BJ (cell line): ENCODE measurements around the gene TTC7B. TPM values are rescaled to one million over a fixed set of nuclear protein-coding genes. Genes with fewer than 3 reads are reported as not detected.

Source experiments
- CTCF ChIA-PET: fragments of 350-600 bp; formaldehyde crosslinking; extraction: SDS; loops from one replicate; lab custom pipeline; 2021; ENCODE audit warnings: antibody characterized with exemption, inconsistent platforms; lab: Yijun Ruan, JAX
- POLR2A ChIA-PET: fragments of 300-600 bp; sonication (Branson Sonifier 250); formaldehyde crosslinking; extraction: SDS; loops from one replicate; lab custom pipeline; 2021; ENCODE audit warnings: antibody characterized with exemption; lab: Charles Lee
- DNase-seq: peaks from one replicate; pipeline ENCODE4 v3.0.0-alpha.2; 2011; ENCODE audit warnings: low read depth
- H3K27me3 ChIP-seq: 2 replicates; pipeline ENCODE4 v1.6.0; 2011; ENCODE audit warnings: low read length; ENCODE audit not compliant: control insufficient read depth, insufficient read depth
- H3K36me3 ChIP-seq: 2 replicates; pipeline ENCODE4 v1.5.1; 2011; ENCODE audit warnings: low read length; ENCODE audit not compliant: control insufficient read depth, insufficient read depth
- H3K4me3 ChIP-seq: 2 replicates; pipeline ENCODE4 v1.5.1; 2011; ENCODE audit warnings: low read depth, mild to moderate bottlenecking, control low read depth, low read length
- polyA plus RNA-seq: library from polyadenylated mRNA; depleted of rRNA; stranded (reverse); fragments of >200 nt; gene quantifications from 2 replicates; pipeline ENCODE4 v1.2.3, GENCODE V29; 2011
- TF ChIP-seq, protein P1 (sequence below): IDR thresholded peaks from 2 replicates; pipeline ENCODE4 v1.5.1; 2011; ENCODE audit warnings: low read depth, mild to moderate bottlenecking, control low read depth, inconsistent platforms, low read length, moderate library complexity; ENCODE audit not compliant: insufficient read depth

Gene TTC7B
- polyA plus RNA-seq, 1 experiment, result 46.9 TPM

DNA sequence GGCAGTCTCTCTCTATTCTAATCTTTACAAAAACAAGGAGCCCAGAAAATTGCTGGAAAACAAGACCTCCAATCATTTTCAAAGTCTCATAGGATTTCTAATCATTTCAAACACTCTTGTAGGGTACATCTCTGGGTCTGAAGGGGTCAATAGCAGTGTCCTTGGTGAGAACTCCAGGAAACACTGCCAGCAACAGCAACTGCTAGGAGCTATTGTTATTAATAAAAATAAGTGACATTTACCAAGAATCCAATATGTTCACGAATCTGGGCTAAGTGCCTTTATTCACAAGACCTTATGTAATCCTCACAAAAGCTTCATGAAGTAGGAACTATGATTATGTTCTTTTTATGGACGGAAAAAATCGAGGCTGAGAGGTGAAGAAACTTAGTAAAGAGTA, 72.8 kb downstream of the TTC7B start:
- no peak for DNase-seq
- Histone ChIP-seq H3K4me3 (no peak overlapping the region), H3K36me3 (no peaks in the 10 kb centered on the region), H3K27me3 (no peaks in the 10 kb centered on the region)
- ChIA-PET POLR2A (interaction anchor here (0.6 to 0.7 kb wide), 2 partner anchors 36 to 1353 kb away, joined by 6 read pairs; no protein-coding TSS in a partner anchor), CTCF (interaction anchor here (1.2 to 1.5 kb wide), 2 partner anchors 10 to 15 kb away, joined by 4 to 7 read pairs; no protein-coding TSS in a partner anchor)
- TF ChIP-seq, protein P1, sequence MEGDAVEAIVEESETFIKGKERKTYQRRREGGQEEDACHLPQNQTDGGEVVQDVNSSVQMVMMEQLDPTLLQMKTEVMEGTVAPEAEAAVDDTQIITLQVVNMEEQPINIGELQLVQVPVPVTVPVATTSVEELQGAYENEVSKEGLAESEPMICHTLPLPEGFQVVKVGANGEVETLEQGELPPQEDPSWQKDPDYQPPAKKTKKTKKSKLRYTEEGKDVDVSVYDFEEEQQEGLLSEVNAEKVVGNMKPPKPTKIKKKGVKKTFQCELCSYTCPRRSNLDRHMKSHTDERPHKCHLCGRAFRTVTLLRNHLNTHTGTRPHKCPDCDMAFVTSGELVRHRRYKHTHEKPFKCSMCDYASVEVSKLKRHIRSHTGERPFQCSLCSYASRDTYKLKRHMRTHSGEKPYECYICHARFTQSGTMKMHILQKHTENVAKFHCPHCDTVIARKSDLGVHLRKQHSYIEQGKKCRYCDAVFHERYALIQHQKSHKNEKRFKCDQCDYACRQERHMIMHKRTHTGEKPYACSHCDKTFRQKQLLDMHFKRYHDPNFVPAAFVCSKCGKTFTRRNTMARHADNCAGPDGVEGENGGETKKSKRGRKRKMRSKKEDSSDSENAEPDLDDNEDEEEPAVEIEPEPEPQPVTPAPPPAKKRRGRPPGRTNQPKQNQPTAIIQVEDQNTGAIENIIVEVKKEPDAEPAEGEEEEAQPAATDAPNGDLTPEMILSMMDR, result no peak

DNA sequence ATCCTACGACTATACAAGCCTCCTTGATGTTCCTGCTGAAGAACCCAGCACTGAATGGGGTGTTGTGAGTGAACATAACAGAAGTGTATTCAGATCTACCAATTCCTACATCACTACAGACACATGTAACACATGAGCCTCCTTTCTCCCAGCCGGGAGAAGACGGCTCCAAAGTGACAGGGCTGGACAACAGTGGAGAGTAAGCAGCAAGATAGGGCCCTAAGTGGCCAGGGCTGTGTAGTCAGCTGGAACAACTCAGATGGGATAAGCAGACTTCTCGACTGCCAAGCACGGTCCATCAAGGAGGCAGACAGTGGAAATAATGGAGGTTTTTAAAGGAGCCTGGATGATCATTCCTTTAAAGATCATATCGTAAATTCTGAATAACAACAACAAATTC, 73.5 kb downstream of the TTC7B start:
- ChIA-PET POLR2A (no interaction called here), CTCF (interaction anchor here (0.9 kb wide), 1 partner anchor 39 kb away, joined by 3 read pairs; no protein-coding TSS in a partner anchor)
- TF ChIP-seq, protein P1, result no peak
- Histone ChIP-seq H3K4me3 (no peak overlapping the region), H3K27me3 (no peaks in the 10 kb centered on the region), H3K36me3 (no peaks in the 10 kb centered on the region)
- no peak for DNase-seq

DNA sequence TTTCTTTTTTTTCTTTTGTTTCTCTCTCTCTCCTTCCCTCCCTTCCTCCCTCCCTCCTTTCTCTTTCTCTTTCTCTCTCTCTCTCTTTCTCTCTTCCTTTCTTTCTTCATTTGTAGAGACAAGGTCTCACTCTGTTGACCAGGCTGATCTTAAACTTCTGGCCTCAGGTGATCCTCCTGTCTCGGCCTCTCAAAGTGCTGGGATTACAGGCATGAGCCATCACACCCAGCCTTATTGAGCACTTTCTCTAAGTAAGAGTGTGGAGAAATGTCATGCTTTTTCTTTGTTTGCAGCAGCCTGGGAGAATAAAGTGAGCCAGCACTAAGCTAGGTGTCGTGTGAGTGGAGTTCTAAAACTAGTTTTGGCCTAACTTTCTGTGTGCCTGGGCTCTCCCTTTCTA, 74.0 kb downstream of the TTC7B start:
- CTCF ChIA-PET, result interaction anchor here (0.9 to 2.7 kb wide), 2 partner anchors 16 to 39 kb away, joined by 3 to 12 read pairs; no protein-coding TSS in a partner anchor
- POLR2A ChIA-PET, result no interaction called here
- DNase-seq, result no peak
- Histone ChIP-seq H3K36me3 (no peaks in the 10 kb centered on the region), H3K4me3 (no peak overlapping the region), H3K27me3 (no peaks in the 10 kb centered on the region)
- TF ChIP-seq, protein P1, result no peak

DNA sequence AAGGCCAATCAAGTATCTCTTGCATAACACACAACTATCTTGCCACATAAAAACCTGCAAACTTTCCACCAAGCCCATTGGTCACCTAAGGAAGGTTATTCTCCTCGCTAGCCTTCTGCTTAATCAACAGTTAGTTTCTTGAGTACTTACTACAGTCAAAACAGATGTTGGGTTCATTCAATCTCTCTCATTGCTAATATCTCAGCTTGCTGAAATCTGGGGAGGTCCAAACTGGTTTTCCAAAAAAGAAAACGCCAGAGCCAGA, 74.6 kb downstream of the TTC7B start:
- no peak for DNase-seq
- Histone ChIP-seq H3K36me3 (no peaks in the 10 kb centered on the region), H3K4me3 (no peak overlapping the region), H3K27me3 (no peaks in the 10 kb centered on the region)
- CTCF ChIA-PET, result interaction anchor here (2.7 kb wide), 1 partner anchor 16 kb away, joined by 12 read pairs; no protein-coding TSS in a partner anchor
- TF ChIP-seq, protein P1, result no peak
- POLR2A ChIA-PET, result no interaction called here

DNA sequence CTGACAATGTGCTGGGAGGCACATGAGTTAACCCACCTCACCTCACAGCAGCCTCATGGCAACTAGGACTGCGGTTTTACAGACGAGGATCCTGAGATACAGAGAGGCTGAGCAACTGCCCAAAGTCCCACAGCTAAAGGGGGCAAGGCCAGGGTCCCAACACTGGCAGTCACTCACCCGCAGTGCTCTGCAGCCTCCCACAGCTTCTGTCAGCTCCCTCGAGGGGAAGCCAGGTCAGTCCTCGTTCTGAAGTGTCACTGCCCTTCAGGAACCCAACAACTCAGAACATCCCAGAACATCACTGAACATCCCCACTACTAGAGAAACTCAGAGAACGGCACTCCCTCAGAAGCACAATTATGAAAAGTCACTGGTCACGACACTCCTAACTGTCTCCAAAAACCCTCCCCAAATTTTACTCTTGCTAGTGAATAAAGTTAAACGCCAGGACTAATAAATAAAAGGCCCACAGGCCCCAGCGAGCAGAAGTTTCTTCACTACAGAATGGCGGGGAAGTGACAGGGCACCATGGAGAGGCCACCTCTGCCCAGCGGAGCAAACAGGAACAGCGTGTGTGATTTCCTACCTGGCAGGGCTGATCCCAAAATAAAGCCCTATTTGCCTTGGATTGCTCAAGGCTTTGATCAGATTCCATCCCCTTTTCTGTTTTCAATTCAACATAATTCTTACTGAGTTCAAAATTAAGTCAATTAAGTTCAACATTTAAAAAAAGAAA, 75.1 kb downstream of the TTC7B start:
- H3K4me3 ChIP-seq, result no peak overlapping the region
- TF ChIP-seq, protein P1, result no peak
- ChIA-PET CTCF (interaction anchor here (2.7 kb wide), 1 partner anchor 17 kb away, joined by 12 read pairs; no protein-coding TSS in a partner anchor), POLR2A (no interaction called here)
- no peaks in the 10 kb centered on the region for H3K27me3 ChIP-seq
- DNase-seq, result no peak
- no peaks in the 10 kb centered on the region for H3K36me3 ChIP-seq
